H9 (cell line): ENCODE measurements around the gene CCDC12. TPM values are rescaled to one million over a fixed set of nuclear protein-coding genes. Genes with fewer than 3 reads are reported as not detected.
A peak's percentile ranks its signal among the peaks of the same experiment; 100 is the strongest.

Experiments
- DNase-seq: peaks from one replicate; pipeline ENCODE4 v3.0.0-alpha.2; 2017
- H2AFZ ChIP-seq: one replicate; pipeline ENCODE4 v1.6.1; 2013; ENCODE audit warnings: mild to moderate bottlenecking, low read length, control low read depth, moderate library complexity
- H2AK5ac ChIP-seq: 2 replicates; pipeline ENCODE4 v1.6.1; 2013; ENCODE audit warnings: low read length, control low read depth, mixed read lengths; ENCODE audit not compliant: insufficient read length
- H2BK120ac ChIP-seq: one replicate; pipeline ENCODE4 v1.6.1; 2013; ENCODE audit warnings: low read depth, mild to moderate bottlenecking, low read length, control low read depth, inconsistent platforms; ENCODE audit not compliant: poor library complexity, severe bottlenecking
- H2BK12ac ChIP-seq: 2 replicates; pipeline ENCODE4 v1.6.1; 2013; ENCODE audit warnings: low read length, control low read depth, mixed read lengths, low read depth; ENCODE audit not compliant: insufficient read length
- H2BK15ac ChIP-seq: 2 replicates; pipeline ENCODE4 v1.6.1; 2013; ENCODE audit warnings: low read depth, low read length, control low read depth
- H2BK20ac ChIP-seq: one replicate; pipeline ENCODE4 v1.6.1; 2013; ENCODE audit warnings: low read depth, mild to moderate bottlenecking, low read length, control low read depth, inconsistent platforms; ENCODE audit not compliant: poor library complexity, severe bottlenecking
- H2BK5ac ChIP-seq: 2 replicates; pipeline ENCODE4 v1.6.1; 2013; ENCODE audit warnings: low read length, control low read depth, mixed read lengths; ENCODE audit not compliant: insufficient read length
- H3K14ac ChIP-seq: 2 replicates; pipeline ENCODE4 v1.6.1; 2013; ENCODE audit warnings: low read length, control low read depth; ENCODE audit not compliant: insufficient read depth
- H3K18ac ChIP-seq: 2 replicates; pipeline ENCODE4 v1.6.1; 2013; ENCODE audit warnings: low read depth, mild to moderate bottlenecking, mixed read lengths, low read length, control low read depth; ENCODE audit not compliant: insufficient read length
- H3K23ac ChIP-seq: 2 replicates; pipeline ENCODE4 v1.6.1; 2013; ENCODE audit warnings: low read length, control low read depth, mixed read lengths, low read depth; ENCODE audit not compliant: insufficient read length
- H3K23me2 ChIP-seq: 2 replicates; pipeline ENCODE4 v1.6.1; 2013; ENCODE audit warnings: low read depth, mild to moderate bottlenecking, mixed read lengths, low read length, control low read depth; ENCODE audit not compliant: insufficient read length, poor library complexity, severe bottlenecking
- H3K27ac ChIP-seq: 2 replicates; pipeline ENCODE4 v1.5.1; 2013; ENCODE audit warnings: low read length, control low read depth, mixed read lengths, low read depth; ENCODE audit not compliant: insufficient read length
- H3K27me3 ChIP-seq: 2 replicates; pipeline ENCODE4 v1.6.1; 2013; ENCODE audit warnings: low read length, control low read depth, inconsistent platforms; ENCODE audit not compliant: insufficient read depth
- H3K4ac ChIP-seq: 2 replicates; pipeline ENCODE4 v1.6.1; 2013; ENCODE audit warnings: low read depth, mild to moderate bottlenecking, control low read depth, inconsistent platforms, low read length, moderate library complexity
- H3K4me1 ChIP-seq: 2 replicates; pipeline ENCODE4 v1.6.1; 2013; ENCODE audit warnings: low read length, control low read depth, inconsistent platforms; ENCODE audit not compliant: insufficient read depth
- H3K4me2 ChIP-seq: 2 replicates; pipeline ENCODE4 v1.6.1; 2013; ENCODE audit warnings: low read length, control low read depth, mixed read lengths; ENCODE audit not compliant: insufficient read length, insufficient read depth
- H3K56ac ChIP-seq: 2 replicates; pipeline ENCODE4 v1.6.1; 2013; ENCODE audit warnings: low read depth, mild to moderate bottlenecking, mixed read lengths, low read length, control low read depth; ENCODE audit not compliant: insufficient read length
- H3K79me1 ChIP-seq: 2 replicates; pipeline ENCODE4 v1.6.1; 2013; ENCODE audit warnings: low read depth, mild to moderate bottlenecking, moderate library complexity, low read length, control low read depth, inconsistent platforms; ENCODE audit not compliant: insufficient read depth, poor library complexity, severe bottlenecking
- H3K79me2 ChIP-seq: 2 replicates; pipeline ENCODE4 v1.6.1; 2013; ENCODE audit warnings: low read length, control low read depth, inconsistent platforms; ENCODE audit not compliant: insufficient read depth
- H3K9ac ChIP-seq: 2 replicates; pipeline ENCODE4 v1.6.1; 2013; ENCODE audit warnings: low read length, control low read depth, mixed read lengths; ENCODE audit not compliant: insufficient read length; ENCODE audit errors: extremely low read depth
- H3K9me3 ChIP-seq: one replicate; pipeline ENCODE4 v1.6.1; 2013; ENCODE audit warnings: low read depth, low read length, inconsistent platforms; ENCODE audit not compliant: control insufficient read depth
- H3T11ph ChIP-seq: one replicate; pipeline ENCODE4 v1.6.1; 2013; ENCODE audit warnings: mild to moderate bottlenecking, low read length, control low read depth, inconsistent platforms
- H4K20me1 ChIP-seq: one replicate; pipeline ENCODE4 v1.6.1; 2013; ENCODE audit not compliant: control insufficient read depth, insufficient read length, insufficient read depth
- H4K5ac ChIP-seq: 2 replicates; pipeline ENCODE4 v1.6.1; 2013; ENCODE audit warnings: low read depth, mild to moderate bottlenecking, mixed read lengths, low read length, control low read depth; ENCODE audit not compliant: insufficient read length
- H4K8ac ChIP-seq: replicated peaks from 2 replicates; pipeline ENCODE4 v1.6.1; 2013; ENCODE audit warnings: low read length, control low read depth, mixed read lengths, low read depth; ENCODE audit not compliant: insufficient read length
- H4K91ac ChIP-seq: 2 replicates; pipeline ENCODE4 v1.6.1; 2013; ENCODE audit warnings: low read depth, mild to moderate bottlenecking, moderate library complexity, mixed read lengths, low read length, control low read depth; ENCODE audit not compliant: insufficient read length
- H3K27ac Mint-ChIP-seq, 3 experiments: 2 replicates in 2 of 3; 3 replicates in 1 of 3; pipeline ENCODE4 v1.8.0; 2020 to 2021; ENCODE audit warnings: mixed read lengths in 3 of 3, mild to moderate bottlenecking in 1 of 3, moderate library complexity in 1 of 3
- H3K27me3 Mint-ChIP-seq: 2 replicates; pipeline ENCODE4 v1.8.0; 2021; ENCODE audit warnings: low read depth, mild to moderate bottlenecking, moderate library complexity, mixed read lengths
- H3K36me3 Mint-ChIP-seq, 3 experiments: 2 replicates in 2 of 3; 3 replicates in 1 of 3; pipeline ENCODE4 v1.8.0; 2020 to 2021; ENCODE audit warnings: low read depth in 3 of 3, mixed read lengths in 3 of 3; ENCODE audit not compliant: insufficient read depth in 1 of 3
- H3K4me1 Mint-ChIP-seq, 2 experiments: 2 replicates each; pipeline ENCODE4 v1.8.0; 2020; ENCODE audit warnings: mixed read lengths in 2 of 2
- H3K4me3 Mint-ChIP-seq, 2 experiments: 2 replicates in 1 of 2; 3 replicates in 1 of 2; pipeline ENCODE4 v1.8.0; 2020 to 2021; ENCODE audit warnings: mild to moderate bottlenecking in 2 of 2, mixed read lengths in 2 of 2, moderate library complexity in 1 of 2
- H3K9me3 Mint-ChIP-seq, 2 experiments: 2 replicates in 1 of 2; 3 replicates in 1 of 2; pipeline ENCODE4 v1.8.0; 2020; ENCODE audit warnings: mild to moderate bottlenecking in 2 of 2, mixed read lengths in 2 of 2, moderate library complexity in 1 of 2
- WGBS: extraction: QIAGEN DNeasy Blood & Tissue Kit; methylation state at CpG from one replicate; pipeline ENCODE4 v1.1.7; 2013; ENCODE audit warnings: missing lambda C conversion rate, low lambda C conversion rate, mixed read lengths; ENCODE audit not compliant: insufficient read length; ENCODE audit errors: extremely low coverage; 5-methylcytosine and 5-hydroxymethylcytosine counted together
- total RNA-seq: library from RNA; stranded (reverse); gene quantifications from 2 replicates; pipeline ENCODE4 v1.2.1, GENCODE V29; 2021
- TF ChIP-seq, protein P1 (sequence below): fragments of 200-600 bp; sonication (generic); conservative IDR thresholded peaks from 3 replicates; pipeline ENCODE4 v1.8.0; 2021; ENCODE audit warnings: antibody characterized with exemption, mild to moderate bottlenecking

CCDC12 gene
- total RNA-seq, 1 experiment from 2014 or later, result 54.0 TPM

DNA sequence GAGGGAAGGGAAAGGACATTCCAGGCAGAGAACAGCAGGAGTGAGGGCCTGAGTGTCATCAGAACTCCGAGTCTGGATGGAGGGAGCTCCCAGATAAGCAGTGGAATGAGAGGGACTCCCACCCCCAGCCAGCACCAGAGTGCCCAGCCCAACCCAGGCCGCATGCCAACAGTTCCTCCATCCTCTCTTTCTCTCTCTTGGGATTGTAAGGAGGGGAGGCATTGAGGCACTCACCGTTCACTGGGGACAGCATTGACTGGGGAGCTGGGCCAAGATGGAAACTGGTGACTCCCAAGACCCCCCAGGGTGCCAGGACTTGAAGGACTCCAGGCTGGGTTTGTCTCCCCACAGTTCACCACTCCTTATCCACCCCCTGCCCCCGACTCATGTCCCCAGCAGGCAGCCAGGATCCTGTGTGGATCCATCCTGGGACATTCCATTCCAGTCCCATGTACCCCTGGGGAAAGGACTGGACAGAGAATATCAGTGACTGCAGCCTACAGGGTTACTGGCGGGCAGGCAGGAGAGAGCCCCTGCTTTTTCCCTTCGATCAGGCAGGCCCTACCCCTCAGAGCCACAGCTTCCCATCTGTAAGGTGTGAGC, 83.3 kb downstream of the CCDC12 start:
- peak overlapping the region; percentile 51 for H3K4me2 ChIP-seq
- H2BK5ac ChIP-seq, result no peak overlapping the region
- H4K8ac ChIP-seq, result no peak overlapping the region
- H2BK120ac ChIP-seq, result no peak overlapping the region
- no peak for DNase-seq
- no peak overlapping the region for H3K9ac ChIP-seq
- H2AFZ ChIP-seq, result no peak overlapping the region
- Mint-ChIP-seq H3K4me3 (peak overlapping the region; percentile 60 to 76; a peak in 4 of 5 replicates), H3K4me1 (peaks cover 13 to 17% of the 10 kb centered on the region in 2 experiments), H3K36me3 (no peaks in the 10 kb centered on the region), H3K27ac (no peak overlapping the region), H3K9me3 (no peaks in the 10 kb centered on the region; a peak in 1 of 5 replicates), H3K27me3 (peaks cover 82% of the 10 kb centered on the region)
- H3K18ac ChIP-seq, result no peak overlapping the region
- H3K56ac ChIP-seq, result no peak overlapping the region
- H3K14ac ChIP-seq, result no peak overlapping the region
- no peak overlapping the region for H4K5ac ChIP-seq
- H3K27ac ChIP-seq, result no peak overlapping the region
- no peak overlapping the region for H4K91ac ChIP-seq
- peaks cover 8% of the 10 kb centered on the region for H3K23me2 ChIP-seq
- no CpG with 5 or more reads among the region's 6 CpGs for WGBS
- no peak overlapping the region for H2AK5ac ChIP-seq
- H3K4ac ChIP-seq, result no peak overlapping the region
- no peak overlapping the region for H2BK15ac ChIP-seq
- H3K27me3 ChIP-seq, result peaks cover 24% of the 10 kb centered on the region; the same call in 1 of the 2 replicates
- no peaks in the 10 kb centered on the region for H3K79me1 ChIP-seq
- no peaks in the 10 kb centered on the region for H4K20me1 ChIP-seq
- H3K9me3 ChIP-seq, result no peaks in the 10 kb centered on the region
- H3K4me1 ChIP-seq, result no peaks in the 10 kb centered on the region; the same call in 1 of the 2 replicates
- TF ChIP-seq, protein P1, sequence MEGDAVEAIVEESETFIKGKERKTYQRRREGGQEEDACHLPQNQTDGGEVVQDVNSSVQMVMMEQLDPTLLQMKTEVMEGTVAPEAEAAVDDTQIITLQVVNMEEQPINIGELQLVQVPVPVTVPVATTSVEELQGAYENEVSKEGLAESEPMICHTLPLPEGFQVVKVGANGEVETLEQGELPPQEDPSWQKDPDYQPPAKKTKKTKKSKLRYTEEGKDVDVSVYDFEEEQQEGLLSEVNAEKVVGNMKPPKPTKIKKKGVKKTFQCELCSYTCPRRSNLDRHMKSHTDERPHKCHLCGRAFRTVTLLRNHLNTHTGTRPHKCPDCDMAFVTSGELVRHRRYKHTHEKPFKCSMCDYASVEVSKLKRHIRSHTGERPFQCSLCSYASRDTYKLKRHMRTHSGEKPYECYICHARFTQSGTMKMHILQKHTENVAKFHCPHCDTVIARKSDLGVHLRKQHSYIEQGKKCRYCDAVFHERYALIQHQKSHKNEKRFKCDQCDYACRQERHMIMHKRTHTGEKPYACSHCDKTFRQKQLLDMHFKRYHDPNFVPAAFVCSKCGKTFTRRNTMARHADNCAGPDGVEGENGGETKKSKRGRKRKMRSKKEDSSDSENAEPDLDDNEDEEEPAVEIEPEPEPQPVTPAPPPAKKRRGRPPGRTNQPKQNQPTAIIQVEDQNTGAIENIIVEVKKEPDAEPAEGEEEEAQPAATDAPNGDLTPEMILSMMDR, result no peak
- H3K79me2 ChIP-seq, result no peaks in the 10 kb centered on the region
- H2BK12ac ChIP-seq, result no peak overlapping the region
- H2BK20ac ChIP-seq, result no peak overlapping the region
- no peak overlapping the region for H3K23ac ChIP-seq
- no peak overlapping the region for H3T11ph ChIP-seq
